Neural cell (in vitro differentiated cells): ENCODE data around the gene THAP4. TPM values are rescaled to one million over a fixed set of nuclear protein-coding genes. Genes with fewer than 3 reads are reported as not detected.

Experiments
- H2AFZ ChIP-seq: fragments of 200-600, 300-800 bp; sonication (generic), shearing (Covaris generic); 2 replicates; pipeline ENCODE4 v1.6.0; 2014; ENCODE audit warnings: low read depth, mild to moderate bottlenecking, antibody characterized with exemption, low read length, moderate library complexity
- H3F3A ChIP-seq: fragments of 200-600 bp; shearing (Covaris generic); 2 replicates; pipeline ENCODE4 v1.6.1; 2016; ENCODE audit warnings: mild to moderate bottlenecking, moderate library complexity, mixed read lengths, antibody characterized with exemption, low read length; ENCODE audit not compliant: insufficient read depth, poor library complexity, severe bottlenecking
- H3K27ac ChIP-seq: fragments of 200-600, 300-800 bp; sonication (generic), shearing (Covaris generic); 2 replicates; pipeline ENCODE4 v1.5.1; 2014; ENCODE audit warnings: mild to moderate bottlenecking, low read length, moderate library complexity
- H3K27me3 ChIP-seq: fragments of 300-800, 200-600 bp; sonication (generic), shearing (Covaris generic); 2 replicates; pipeline ENCODE4 v1.6.0; 2014; ENCODE audit warnings: mild to moderate bottlenecking, low read depth, low read length, moderate library complexity; ENCODE audit not compliant: insufficient read depth
- H3K36me3 ChIP-seq: fragments of 300-800, 200-600 bp; sonication (generic), shearing (Covaris generic); 2 replicates; pipeline ENCODE4 v1.5.1; 2014; ENCODE audit warnings: mild to moderate bottlenecking, antibody characterized with exemption, low read length, moderate library complexity; ENCODE audit not compliant: insufficient read depth
- H3K4me2 ChIP-seq: fragments of 300-800, 200-600 bp; sonication (generic), shearing (Covaris generic); 2 replicates; pipeline ENCODE4 v1.6.0; 2014; ENCODE audit warnings: mild to moderate bottlenecking, low read length
- H3K4me3 ChIP-seq: fragments of 300-800, 200-600 bp; sonication (generic), shearing (Covaris generic); 2 replicates; pipeline ENCODE4 v1.5.1; 2014; ENCODE audit warnings: mild to moderate bottlenecking, low read length, moderate library complexity
- H3K79me2 ChIP-seq: fragments of 200-600 bp; shearing (Covaris generic); replicated peaks from 2 replicates; pipeline ENCODE4 v1.6.0; 2014; ENCODE audit warnings: mild to moderate bottlenecking, low read length, moderate library complexity; ENCODE audit not compliant: insufficient read depth
- H3K9ac ChIP-seq: fragments of 300-800, 200-600 bp; sonication (generic), shearing (Covaris generic); 2 replicates; pipeline ENCODE4 v1.6.1; 2016; ENCODE audit warnings: mild to moderate bottlenecking, low read length, mixed read lengths
- H3K9me2 ChIP-seq: fragments of 200-600 bp; shearing (Covaris generic); 2 replicates; pipeline ENCODE4 v1.6.1; 2016; ENCODE audit warnings: mild to moderate bottlenecking, low read length, mixed read lengths; ENCODE audit not compliant: insufficient read depth
- H3K9me3 ChIP-seq: fragments of 200-600, 300-800 bp; sonication (generic), shearing (Covaris generic); 2 replicates; pipeline ENCODE4 v1.6.1; 2016; ENCODE audit warnings: mild to moderate bottlenecking, mixed run types, low read length, moderate library complexity, mixed read lengths
- H4K20me1 ChIP-seq: fragments of 200-600 bp; shearing (Covaris generic); 2 replicates; pipeline ENCODE4 v1.6.1; 2016; ENCODE audit warnings: mild to moderate bottlenecking, mixed run types; ENCODE audit not compliant: insufficient read depth
- EP300 ChIP-seq: fragments of 450-650 bp; conservative IDR thresholded peaks from 2 replicates; pipeline ENCODE4 v1.6.1; 2014; ENCODE audit warnings: antibody characterized with exemption, mild to moderate bottlenecking, moderate library complexity; ENCODE audit not compliant: poor library complexity, severe bottlenecking
- EZH2 ChIP-seq: fragments of 200-600, 300-800 bp; shearing (Covaris generic), sonication (generic); IDR thresholded peaks from 2 replicates; pipeline ENCODE4 v1.6.1; 2014; ENCODE audit warnings: antibody characterized with exemption, low read length, borderline replicate concordance, mild to moderate bottlenecking; ENCODE audit not compliant: insufficient read depth, poor library complexity, severe bottlenecking
- MXI1 ChIP-seq: fragments of 450-650 bp; conservative IDR thresholded peaks from 2 replicates; pipeline ENCODE4 v1.6.1; 2014; ENCODE audit warnings: antibody characterized with exemption, mild to moderate bottlenecking; ENCODE audit not compliant: poor library complexity, severe bottlenecking
- POLR2AphosphoS5 ChIP-seq: IDR thresholded peaks from 2 replicates; pipeline ENCODE4 v1.6.1; 2012
- RAD21 ChIP-seq: fragments of 450-650 bp; conservative IDR thresholded peaks from 2 replicates; pipeline ENCODE4 v1.6.1; 2014; ENCODE audit warnings: antibody characterized with exemption, mild to moderate bottlenecking, moderate library complexity
- REST ChIP-seq: IDR thresholded peaks from 2 replicates; pipeline ENCODE4 v1.6.1; 2012; ENCODE audit warnings: borderline replicate concordance
- SMC3 ChIP-seq: fragments of 450-650 bp; conservative IDR thresholded peaks from 2 replicates; pipeline ENCODE4 v1.6.1; 2014; ENCODE audit warnings: antibody characterized with exemption, mild to moderate bottlenecking, moderate library complexity; ENCODE audit not compliant: poor library complexity
- TAF1 ChIP-seq: IDR thresholded peaks from 2 replicates; pipeline ENCODE4 v1.6.1; 2012; ENCODE audit warnings: low read depth
- polyA plus RNA-seq: library from polyadenylated mRNA; depleted of rRNA; stranded (reverse); fragments of >200 nt; gene quantifications from 2 replicates; pipeline ENCODE4 v1.2.3, GENCODE V29; 2014
- TF ChIP-seq, protein P1 (sequence below): fragments of 450-650 bp; IDR thresholded peaks from 2 replicates; pipeline ENCODE4 v1.5.1; 2014; ENCODE audit warnings: antibody characterized with exemption, mild to moderate bottlenecking, moderate library complexity; ENCODE audit not compliant: poor library complexity, severe bottlenecking

Gene THAP4
- polyA plus RNA-seq, 1 donor from 2014 or later = 30.8 TPM

DNA sequence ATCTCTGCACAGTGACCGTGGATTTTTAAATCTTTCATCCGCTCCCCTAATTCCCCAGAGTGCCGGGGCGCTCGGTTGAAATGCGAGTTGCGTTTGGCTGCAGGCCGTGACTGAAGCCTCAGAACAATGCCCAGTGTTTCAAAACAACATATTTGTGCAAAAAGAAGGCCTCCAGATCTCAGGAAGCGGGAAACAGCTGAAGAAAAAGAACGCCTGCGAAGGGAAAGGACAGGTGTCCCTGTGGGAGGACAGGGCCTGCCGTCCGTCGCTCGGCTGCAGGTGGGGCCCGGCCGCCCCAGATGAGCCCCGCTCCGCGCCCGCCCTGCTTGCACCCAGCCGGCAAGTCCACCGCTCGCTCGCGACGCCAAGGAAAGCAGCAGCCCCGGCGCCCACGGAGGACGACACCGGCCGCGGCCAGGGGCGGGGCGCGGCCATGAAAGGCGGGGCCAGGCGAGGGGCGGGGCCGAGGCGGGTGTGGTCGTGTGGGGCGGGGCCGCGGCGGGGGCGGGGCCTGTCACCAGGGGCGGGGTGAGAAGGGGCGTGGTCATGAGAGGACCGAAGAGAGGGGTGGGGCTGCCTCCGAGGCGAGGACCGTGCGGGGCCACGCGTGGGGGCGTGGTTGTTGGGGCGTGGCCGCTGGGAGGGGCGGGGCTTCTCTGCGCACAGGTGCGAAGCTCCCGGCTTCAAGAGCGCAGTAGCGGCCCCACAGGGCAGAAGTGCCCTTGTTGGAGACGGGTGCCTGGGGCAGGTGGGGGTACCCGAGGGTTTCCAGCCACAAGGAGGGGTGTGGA lies 96.0 kb downstream of the THAP4 start:
- H4K20me1 ChIP-seq = no peaks in the 10 kb centered on the region
- no peaks in the 10 kb centered on the region for H3K79me2 ChIP-seq
- H3K36me3 ChIP-seq = no peaks in the 10 kb centered on the region
- peaks cover 28% of the 10 kb centered on the region for H3K27me3 ChIP-seq
- TF ChIP-seq RAD21 (no peak), EP300 (no peak), POLR2AphosphoS5 (no peak), TAF1 (no peak), MXI1 (no peak), SMC3 (no peak), EZH2 (no peak), REST (no peak)
- TF ChIP-seq, protein P1, sequence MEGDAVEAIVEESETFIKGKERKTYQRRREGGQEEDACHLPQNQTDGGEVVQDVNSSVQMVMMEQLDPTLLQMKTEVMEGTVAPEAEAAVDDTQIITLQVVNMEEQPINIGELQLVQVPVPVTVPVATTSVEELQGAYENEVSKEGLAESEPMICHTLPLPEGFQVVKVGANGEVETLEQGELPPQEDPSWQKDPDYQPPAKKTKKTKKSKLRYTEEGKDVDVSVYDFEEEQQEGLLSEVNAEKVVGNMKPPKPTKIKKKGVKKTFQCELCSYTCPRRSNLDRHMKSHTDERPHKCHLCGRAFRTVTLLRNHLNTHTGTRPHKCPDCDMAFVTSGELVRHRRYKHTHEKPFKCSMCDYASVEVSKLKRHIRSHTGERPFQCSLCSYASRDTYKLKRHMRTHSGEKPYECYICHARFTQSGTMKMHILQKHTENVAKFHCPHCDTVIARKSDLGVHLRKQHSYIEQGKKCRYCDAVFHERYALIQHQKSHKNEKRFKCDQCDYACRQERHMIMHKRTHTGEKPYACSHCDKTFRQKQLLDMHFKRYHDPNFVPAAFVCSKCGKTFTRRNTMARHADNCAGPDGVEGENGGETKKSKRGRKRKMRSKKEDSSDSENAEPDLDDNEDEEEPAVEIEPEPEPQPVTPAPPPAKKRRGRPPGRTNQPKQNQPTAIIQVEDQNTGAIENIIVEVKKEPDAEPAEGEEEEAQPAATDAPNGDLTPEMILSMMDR = no peak
- H3K9ac ChIP-seq = no peak overlapping the region
- H2AFZ ChIP-seq = no peak overlapping the region
- H3K4me2 ChIP-seq = no peak overlapping the region
- no peaks in the 10 kb centered on the region for H3K9me2 ChIP-seq
- H3K27ac ChIP-seq = no peak overlapping the region
- H3K9me3 ChIP-seq = no peaks in the 10 kb centered on the region
- H3K4me3 ChIP-seq = peak overlapping the region; percentile 39
- H3F3A ChIP-seq = no peaks in the 10 kb centered on the region

DNA sequence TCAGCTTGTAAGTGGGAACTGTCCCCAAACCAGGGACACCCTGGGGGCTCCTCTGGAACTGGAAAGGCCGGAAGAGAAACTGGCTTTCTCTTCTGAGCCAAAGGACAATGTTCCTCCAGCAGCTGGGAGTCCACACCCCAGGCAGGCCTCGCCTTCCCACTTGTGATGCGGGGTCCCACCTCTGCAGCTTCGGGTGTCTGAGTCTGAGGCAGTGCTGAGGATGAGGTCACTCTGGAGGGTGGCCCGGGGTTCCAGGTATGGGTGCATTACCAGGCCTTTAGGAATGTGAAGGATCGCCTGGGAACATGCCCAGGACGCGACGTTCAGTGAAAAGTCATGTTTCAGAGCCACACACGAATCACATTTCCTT lies 96.6 kb downstream of the THAP4 start:
- Histone ChIP-seq H3K27ac (no peak overlapping the region), H3K4me2 (no peak overlapping the region)

More for the DNA sequence above, 96.6 kb downstream of the THAP4 start:
- Histone ChIP-seq H2AFZ (no peak overlapping the region), H3F3A (no peaks in the 10 kb centered on the region), H3K79me2 (no peaks in the 10 kb centered on the region), H3K9ac (no peak overlapping the region), H3K36me3 (no peaks in the 10 kb centered on the region), H3K9me2 (no peaks in the 10 kb centered on the region), H3K4me3 (no peak overlapping the region), H3K9me3 (no peaks in the 10 kb centered on the region), H3K27me3 (peaks cover 28% of the 10 kb centered on the region), H4K20me1 (no peaks in the 10 kb centered on the region)
- TF ChIP-seq RAD21 (no peak), SMC3 (no peak), POLR2AphosphoS5 (no peak), EZH2 (no peak), TAF1 (no peak)
